Astrocyte (in vitro differentiated cells and primary cell): ENCODE measurements around the gene CD37.

ENCODE experiments used
- CTCF ChIP-seq: IDR thresholded peaks from 2 replicates; pipeline ENCODE4 v1.5.1; 2011; ENCODE audit warnings: low read depth, mild to moderate bottlenecking, inconsistent platforms, low read length, moderate library complexity; ENCODE audit not compliant: insufficient read depth
- EZH2 ChIP-seq: IDR thresholded peaks from 2 replicates; pipeline ENCODE4 v1.6.1; 2012; ENCODE audit warnings: mild to moderate bottlenecking, low read length, inconsistent platforms; ENCODE audit not compliant: insufficient read depth

- TF ChIP-seq CTCF (no peak), EZH2 (no peak)
Measured at GRCh38 chr19:49368711-49369358, 33.6 kb downstream of the CD37 start.
